ENCODE data around the gene KCNQ1.

DNA sequence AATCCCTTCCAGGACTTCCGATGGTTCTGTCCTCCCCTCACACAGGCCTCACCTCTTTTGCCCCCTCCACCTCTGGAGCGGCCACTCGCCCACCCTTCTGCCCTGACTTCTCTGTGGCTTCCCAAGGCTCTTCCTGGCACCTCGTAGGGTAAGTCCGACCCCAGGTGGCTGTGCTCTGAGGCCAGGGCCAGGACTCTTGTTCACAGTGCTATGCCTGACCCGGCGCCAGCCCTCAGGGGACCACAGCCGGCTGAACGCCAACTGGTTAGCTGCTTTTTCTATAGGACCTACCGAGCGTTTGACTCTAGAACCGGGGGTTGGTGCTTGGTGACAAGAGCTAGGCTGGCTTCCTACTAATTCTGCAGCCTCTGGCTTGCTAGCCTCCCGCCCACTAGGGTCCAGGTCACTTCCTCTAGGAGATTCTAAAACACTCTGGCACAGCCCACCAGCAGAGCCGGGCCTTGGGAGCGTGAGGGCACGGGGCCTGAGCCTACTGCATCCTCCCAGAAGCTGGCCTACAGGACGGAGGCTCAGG is 283.4 kb downstream of the KCNQ1 start:
- TF ChIP-seq EZH2 (IDR thresholded peaks at IDR 0.05; ENCODE audit: low read length) (no peak), CTCF (optimal IDR thresholded peaks at IDR 0.05 in 1 of 3, IDR thresholded peaks at IDR 0.05 in 1 of 3, conservative IDR thresholded peaks at IDR 0.05 in 1 of 3; ENCODE audit: extremely low read depth in 1 of 3, insufficient read depth in 2 of 3, low read length in 3 of 3) (no peak)

Measured in keratinocyte (primary cell).